ENCODE measurements around the gene TTC34.

TTC34 gene

GRCh38 chr1:2587071-2587859, 214.2 kb downstream of the TTC34 start:
- no peak for FAIRE-seq

- FAIRE-seq, result no peak
These were observed 215.1 kb downstream of the TTC34 start, which contains the start of gene PRXL2B for GRCh38 chr1:2586154-2587070. Gene PRXL2B (plus strand): TSS chr1:2586777. CDS start chr1:2586886, 109 bp downstream.

All from islet of Langerhans (tissue), 1 donor.